ENCODE measurements around the gene CHCT1.

CHCT1 gene

GRCh38 chr17:60472449-60472848, 50.2 kb downstream of the CHCT1 start:
- intact Hi-C loops (cut with DNase I) = no loop called here
- no peak for DNase-seq

- DNase-seq = no peak
- intact Hi-C loops (cut with DNase I) = no loop called here
Measured at GRCh38 chr17:60473788-60474187, 51.5 kb downstream of the CHCT1 start.
